NCI-H526 treated with DMSO at 0.1 percent for 48 hours (cell line): ENCODE data around the gene LPO.

Experiments used
- DNase-seq: peaks from one replicate; lab custom pipeline; 2025; lab: John Stamatoyannopoulos, UW

The LPO gene

GRCh38 chr17:58277802-58278595 is 39.6 kb downstream of the LPO start:
- DNase-seq = no peak

DNA sequence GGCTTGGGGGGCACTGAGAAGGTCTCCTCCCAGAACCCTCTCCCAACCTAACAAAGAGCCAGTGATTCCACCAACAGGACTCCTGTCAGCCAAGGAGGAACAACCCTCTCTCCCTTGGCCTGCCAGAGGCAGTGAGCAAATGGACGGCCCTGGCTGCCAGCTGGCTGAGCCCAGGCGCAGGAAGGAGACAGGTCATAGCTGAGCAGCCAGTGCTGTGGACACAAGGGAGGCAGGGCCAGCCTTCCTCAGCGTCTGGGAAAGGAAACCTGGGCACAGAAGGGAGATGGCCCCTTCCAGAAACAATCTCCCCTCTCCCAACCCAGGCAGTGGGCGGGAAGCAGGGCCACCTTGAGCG is 40.3 kb downstream of the LPO start:
- no peak for DNase-seq

- no peak for DNase-seq
Observed at GRCh38 chr17:58279016-58279711, 40.8 kb downstream of the LPO start.

DNA sequence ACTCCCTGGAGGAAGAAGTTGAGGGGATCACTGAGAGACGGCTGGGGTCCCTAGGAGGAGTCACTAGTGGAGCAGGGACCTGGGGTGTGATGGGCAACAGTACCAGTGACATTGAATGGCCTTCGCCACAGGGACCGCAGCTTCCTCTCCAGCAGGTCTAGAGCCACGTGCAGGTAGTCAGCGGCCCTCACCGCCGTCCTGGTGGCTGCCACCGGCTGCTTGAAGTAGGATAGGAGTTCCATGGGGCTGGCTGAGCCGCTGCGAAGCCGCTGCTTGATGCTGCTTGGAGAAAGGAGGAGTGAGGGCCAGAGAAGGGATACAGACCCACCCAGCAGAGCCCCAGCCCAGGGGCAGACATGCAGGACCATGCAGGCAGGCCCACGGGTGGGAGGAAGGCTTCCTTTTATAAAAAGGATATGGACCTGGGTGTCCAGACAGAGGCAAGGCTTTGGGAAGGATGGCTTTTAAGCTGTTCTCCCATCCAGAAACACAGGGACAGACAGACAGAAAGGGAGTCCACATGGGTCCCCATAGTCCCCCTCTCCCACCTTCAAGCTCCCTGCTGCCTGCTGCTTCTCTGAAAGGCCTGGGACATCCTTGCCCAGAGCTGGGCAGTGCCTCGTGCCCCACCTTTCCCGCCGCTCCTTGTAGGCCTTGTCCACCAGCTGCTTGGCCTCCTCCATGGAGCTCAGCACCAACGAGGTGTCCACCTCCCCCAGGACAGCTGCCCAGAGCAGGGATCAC is 41.5 kb downstream of the LPO start:
- DNase-seq = no peak

- no peak for DNase-seq
Observed at GRCh38 chr17:58280480-58281217, 42.3 kb downstream of the LPO start, which contains the start of gene MPO. Gene MPO (minus strand): TSS chr17:58280935. CDS start chr17:58280758, 177 bp downstream.

DNA sequence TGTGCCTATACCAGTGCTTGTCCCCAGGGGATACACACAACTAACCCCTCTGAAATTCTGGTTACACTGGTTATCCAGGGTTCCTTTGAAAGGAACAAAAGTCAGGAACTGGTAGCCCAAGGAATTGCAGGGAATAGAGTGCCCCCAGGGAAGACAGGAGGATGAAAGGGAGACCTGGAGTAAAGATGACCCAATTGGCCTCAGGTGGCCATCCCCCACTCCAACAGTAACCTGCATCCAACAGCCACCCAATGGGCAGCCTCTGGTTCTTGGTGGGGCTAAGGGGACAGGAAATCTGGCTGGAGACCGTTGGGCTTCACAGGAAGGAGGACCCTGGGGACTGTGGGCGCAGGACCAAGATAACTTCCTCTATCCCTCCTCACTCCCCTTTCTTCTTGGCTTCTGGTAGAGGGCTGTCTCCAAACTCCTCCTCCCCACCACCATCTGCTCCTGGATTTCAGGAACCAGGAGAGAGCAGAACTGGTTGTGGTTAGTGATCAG is 43.2 kb downstream of the LPO start:
- no peak for DNase-seq

DNA sequence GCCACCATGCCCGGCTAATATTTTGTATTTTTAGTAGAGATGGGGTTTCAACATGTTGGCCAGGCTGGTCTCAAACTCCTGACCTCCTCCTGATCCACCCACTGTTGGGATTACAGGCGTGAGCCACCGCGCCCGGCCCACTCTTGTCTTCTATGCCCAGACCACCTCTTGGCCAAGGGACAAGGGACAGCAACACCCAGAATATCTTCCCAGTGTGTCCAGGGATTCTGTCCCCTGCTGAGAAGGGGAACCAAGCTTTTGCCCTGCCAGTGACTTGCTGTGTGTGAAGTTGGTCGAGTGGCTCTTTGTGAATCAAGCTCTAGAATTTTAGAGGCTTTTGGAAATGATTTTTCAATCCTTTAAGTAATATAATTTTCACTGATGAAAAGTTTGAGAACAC is 44.1 kb downstream of the LPO start:
- no peak for DNase-seq

- DNase-seq = no peak
Observed at GRCh38 chr17:58283674-58284612, 45.6 kb downstream of the LPO start.

- DNase-seq = no peak
Observed at GRCh38 chr17:58284613-58285421, 46.4 kb downstream of the LPO start.

GRCh38 chr17:58285422-58285810 is 47.0 kb downstream of the LPO start:
- DNase-seq = no peak

- no peak for DNase-seq
Observed at GRCh38 chr17:58289869-58290268, 51.5 kb downstream of the LPO start.

DNA sequence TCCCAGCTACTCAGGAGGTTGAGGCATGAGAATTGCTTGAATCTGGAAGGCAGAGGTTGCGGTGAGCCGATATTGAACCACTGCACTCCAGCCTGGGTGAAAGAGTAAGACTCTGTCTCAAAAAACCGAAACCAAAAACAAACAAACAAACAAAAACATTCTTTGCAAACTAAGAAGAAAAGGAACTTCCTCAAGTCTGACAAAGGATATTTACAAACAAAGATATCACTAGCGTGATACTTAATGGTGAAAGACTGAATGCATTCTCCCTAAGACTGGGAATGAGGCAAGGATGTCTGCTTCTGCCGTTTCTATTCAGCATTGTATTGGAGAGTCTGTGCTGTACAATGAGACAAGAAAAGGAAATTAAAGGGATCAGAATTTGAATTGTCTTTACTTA is 52.9 kb downstream of the LPO start:
- no peak for DNase-seq

DNA sequence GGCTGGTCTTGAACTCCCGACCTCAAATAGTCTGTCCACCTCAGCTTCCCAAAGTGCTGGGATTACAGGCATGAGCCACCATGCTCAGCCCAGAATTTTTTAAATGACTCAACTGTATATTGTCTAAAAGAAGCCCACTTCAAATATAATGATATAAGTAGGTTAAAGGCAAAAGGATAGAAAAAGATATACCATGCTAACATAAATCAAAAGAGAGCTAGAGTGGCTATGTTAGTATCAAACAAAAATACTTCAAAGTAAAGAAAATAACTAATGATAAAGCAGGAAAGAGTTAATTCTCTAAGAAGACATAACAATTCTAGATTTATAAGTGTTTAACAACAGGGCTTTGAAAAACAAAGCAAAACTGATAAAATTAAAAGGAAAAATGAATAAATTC is 55.6 kb downstream of the LPO start:
- DNase-seq = no peak

DNA sequence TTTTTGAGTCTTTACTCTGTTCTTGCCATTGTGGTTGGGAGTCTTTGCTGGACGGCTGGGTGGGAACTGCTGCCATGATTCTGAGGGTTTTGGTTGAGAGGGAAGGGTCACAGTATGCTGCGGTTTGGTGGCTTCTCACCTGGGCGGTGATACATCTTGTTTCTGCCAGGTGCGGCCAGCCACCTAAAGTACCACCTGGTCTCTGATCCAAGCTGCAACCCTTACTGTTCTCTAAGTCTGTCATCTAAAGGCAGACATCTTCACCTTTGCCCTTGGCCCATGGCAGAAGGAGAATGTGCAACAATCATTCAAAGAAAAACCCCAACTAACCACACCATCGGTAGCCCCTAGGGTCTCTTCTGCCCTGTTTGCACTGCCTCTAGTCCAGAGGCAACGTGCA is 62.0 kb downstream of the LPO start:
- no peak for DNase-seq

GRCh38 chr17:58301504-58302150 is 63.2 kb downstream of the LPO start:
- no peak for DNase-seq

DNA sequence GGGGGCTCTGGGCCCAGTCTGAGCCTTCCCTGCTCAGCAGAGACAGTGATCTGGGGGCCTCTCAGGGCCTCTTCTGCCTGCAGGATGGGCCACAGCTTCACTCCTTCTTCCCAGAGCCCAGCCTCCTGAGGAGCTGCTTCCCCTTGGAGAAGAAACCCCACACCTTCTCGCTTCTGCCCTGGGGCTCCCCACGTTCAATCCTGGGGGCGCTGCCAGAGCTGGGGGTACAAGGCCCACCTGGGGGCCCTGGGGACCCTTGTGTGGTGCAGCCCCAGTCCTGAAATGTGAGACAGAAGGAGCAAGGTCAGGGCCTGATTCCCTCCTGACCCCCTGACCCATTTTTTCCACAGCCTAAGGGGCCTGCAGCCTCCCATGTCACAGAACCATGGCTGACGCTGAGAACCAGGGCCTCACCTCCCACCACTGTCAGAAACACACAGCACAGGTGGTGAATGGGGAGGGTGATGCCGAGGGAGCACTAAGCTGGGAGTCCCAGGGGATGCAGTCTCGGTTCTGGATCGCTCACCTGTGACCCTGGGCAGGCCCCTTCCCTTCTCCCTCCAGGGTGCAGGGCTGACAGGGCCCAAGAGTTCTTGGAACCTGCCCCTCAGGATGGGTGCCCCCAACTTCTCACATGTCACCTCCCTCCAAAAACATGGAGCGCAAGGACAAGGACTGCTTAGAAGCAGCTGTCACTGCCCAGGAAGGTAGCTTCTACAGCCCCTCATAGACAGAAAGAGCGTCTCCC is 64.0 kb downstream of the LPO start:
- DNase-seq = no peak

DNA sequence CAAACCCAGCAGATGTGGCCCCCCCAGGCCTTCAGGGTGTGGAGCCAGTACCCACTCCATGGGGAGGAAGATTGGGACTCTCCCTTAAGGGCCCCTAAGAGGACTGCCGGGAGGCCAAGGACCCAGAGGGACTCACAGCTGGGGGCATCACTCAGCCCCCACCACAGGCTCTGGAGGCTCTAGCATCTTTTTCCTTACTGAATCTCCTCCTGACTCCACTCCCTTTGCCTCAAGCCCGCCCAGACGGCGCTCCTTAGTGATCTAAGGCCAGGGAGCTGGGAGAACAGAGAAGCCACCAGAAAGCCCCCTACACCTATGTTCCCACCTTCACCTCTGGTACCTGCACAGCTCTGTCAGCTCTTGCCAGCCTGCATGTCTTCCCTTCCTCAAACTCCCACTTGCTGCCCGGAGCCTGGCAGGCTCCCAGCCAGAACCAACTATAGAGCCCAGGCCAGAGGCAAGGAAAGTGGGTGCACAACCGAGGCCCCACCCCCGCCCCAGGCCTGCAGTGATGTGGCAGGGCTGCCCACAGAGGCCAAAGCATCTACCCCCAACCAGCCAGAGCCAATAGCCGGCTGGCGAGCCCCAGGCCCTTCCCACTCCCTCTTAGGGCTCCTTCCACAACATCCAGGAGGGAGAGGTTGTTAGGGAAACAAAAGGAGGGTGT is 64.7 kb downstream of the LPO start:
- DNase-seq = no peak
